Esophagus muscularis mucosa (tissue), 4 donors: ENCODE data around the gene GPC5. TPM values are rescaled to one million over a fixed set of nuclear protein-coding genes. Genes with fewer than 3 reads are reported as not detected.

Experiments used
- DNase-seq: peaks from one replicate; pipeline ENCODE4 v3.0.0-alpha.2; 2017; ENCODE audit errors: extremely low spot score
- H3K27ac ChIP-seq, 4 donors: fragments of 200-600 bp; sonication (generic); replicated peaks in 1 of 4; 1 replicate in 3 of 4; 2 replicates in 1 of 4; pipeline ENCODE4 v1.5.1; 2016 to 2019; ENCODE audit warnings: mild to moderate bottlenecking in 1 of 4
- H3K27me3 ChIP-seq, 4 donors: fragments of 200-600 bp; sonication (generic); one replicate each; pipeline versions ENCODE4 v1.5.1 to v1.6.0; 2016 to 2019
- H3K36me3 ChIP-seq, 4 donors: fragments of 200-600 bp; sonication (generic); one replicate each; pipeline ENCODE4 v1.5.1; 2016 to 2019
- H3K4me1 ChIP-seq, 4 donors: fragments of 200-600 bp; sonication (generic); one replicate each; pipeline ENCODE4 v1.5.1; 2016 to 2019
- H3K4me3 ChIP-seq, 4 donors: fragments of 200-600 bp; sonication (generic); 1 replicate in 2 of 4; 2 replicates in 2 of 4; pipeline ENCODE4 v1.5.1; 2016 to 2019; ENCODE audit warnings: mild to moderate bottlenecking in 4 of 4, moderate library complexity in 1 of 4
- H3K9me3 ChIP-seq, 4 donors: fragments of 200-600 bp; sonication (generic); 1 replicate in 3 of 4; 2 replicates in 1 of 4; pipeline ENCODE4 v1.5.1; 2016 to 2019
- CTCF ChIP-seq, 3 experiments: fragments of 200-600 bp in 2 of 3; fragments of 450-650 bp in 1 of 3; sonication (generic) in 2 of 3; IDR thresholded peaks; one replicate each; pipeline ENCODE4 v1.5.1; 2017 to 2019; ENCODE audit warnings: antibody characterized with exemption in 3 of 3, mild to moderate bottlenecking in 2 of 3, moderate library complexity in 1 of 3
- EP300 ChIP-seq: sonication (generic); formaldehyde crosslinking; IDR thresholded peaks from one replicate; pipeline ENCODE4 v1.6.1; 2017; ENCODE audit warnings: antibody characterized with exemption
- POLR2A ChIP-seq: fragments of 450-650 bp; IDR thresholded peaks from one replicate; pipeline ENCODE4 v1.6.1; 2017; ENCODE audit warnings: antibody characterized with exemption, moderate library complexity, mild to moderate bottlenecking, low read depth
- POLR2AphosphoS5 ChIP-seq, 2 donors: sonication (generic); formaldehyde crosslinking; IDR thresholded peaks; one replicate each; pipeline ENCODE4 v1.6.1; 2017; ENCODE audit warnings: antibody characterized with exemption in 2 of 2
- WGBS: methylation state at CpG from one replicate; pipeline ENCODE4 v1.1.5; 2018; 5-methylcytosine and 5-hydroxymethylcytosine counted together
- intact Hi-C: fragments of 100-400 bp; cut with DNase I; formaldehyde crosslinking; loops from one replicate; pipeline ENCODE4 v1.15.1; 2023
- total RNA-seq, 4 donors: library from RNA; depleted of rRNA; stranded (reverse); fragments of >200 nt; gene quantifications; one replicate each; pipeline versions ENCODE4 v1.1.0 to v1.2.1, GENCODE V29; 2016

GPC5 gene
- total RNA-seq, 4 donors from 2014 or later: 0.13 to 0.42 (median 0.33) TPM; not detected in 1

DNA sequence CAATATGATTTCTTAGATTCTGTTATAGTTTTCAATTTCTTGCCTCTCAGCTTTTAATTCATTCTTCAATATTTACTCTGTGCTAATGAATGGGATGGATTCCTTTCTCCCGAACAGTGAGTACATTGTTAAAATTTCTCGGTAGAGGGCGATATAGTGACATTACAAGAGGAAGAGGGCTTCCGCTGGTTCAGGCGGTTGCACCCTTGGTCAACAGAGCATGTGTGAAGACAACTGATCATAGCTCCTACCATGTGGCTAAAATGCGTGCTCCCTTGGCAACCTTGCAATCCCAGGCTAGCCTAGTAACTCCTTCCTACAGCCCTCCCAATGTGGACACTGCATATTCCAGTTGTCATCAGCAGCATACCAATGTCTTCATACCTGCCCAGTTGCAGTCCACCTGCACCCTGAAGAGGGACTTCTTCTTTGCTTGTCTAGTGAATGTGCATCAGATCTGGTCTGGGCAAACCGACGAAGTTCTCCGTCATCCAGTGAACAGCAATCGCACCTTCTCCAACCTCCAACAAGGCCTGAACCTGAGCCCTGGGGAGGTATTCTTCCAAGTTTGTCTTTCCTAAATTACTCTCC lies 1175.1 kb downstream of the GPC5 start:
- Histone ChIP-seq H3K4me1 (no peaks in the 10 kb centered on the region), H3K36me3 (no peaks in the 10 kb centered on the region), H3K4me3 (no peak overlapping the region), H3K27ac (no peak overlapping the region), H3K27me3 (no peaks in the 10 kb centered on the region), H3K9me3 (no peaks in the 10 kb centered on the region)
- 66% methylated on average over 10 of the region's 10 CpGs for WGBS
- no peak for DNase-seq
- no peak for TF ChIP-seq CTCF (IDR thresholded peaks at IDR 0.05)
- no peak for TF ChIP-seq POLR2A
- no peak for TF ChIP-seq EP300
- TF ChIP-seq POLR2AphosphoS5 (IDR thresholded peaks at IDR 0.05): no peak
- intact Hi-C loops: no loop called here

- WGBS: 62% methylated on average over 1 of the region's 1 CpG
- Histone ChIP-seq H3K9me3 (no peaks in the 10 kb centered on the region), H3K36me3 (no peaks in the 10 kb centered on the region), H3K27ac (no peak overlapping the region), H3K4me3 (no peak overlapping the region), H3K27me3 (no peaks in the 10 kb centered on the region), H3K4me1 (no peaks in the 10 kb centered on the region)
- intact Hi-C loops: no loop called here
- DNase-seq: no peak
- TF ChIP-seq POLR2AphosphoS5 (IDR thresholded peaks at IDR 0.05) (no peak), POLR2A (no peak), CTCF (IDR thresholded peaks at IDR 0.05) (no peak), EP300 (no peak)
These were observed 1176.1 kb downstream of the GPC5 start for GRCh38 chr13:92574499-92574898.

- no peaks in the 10 kb centered on the region for H3K27me3 ChIP-seq
- no peak overlapping the region for H3K4me3 ChIP-seq
- H3K4me1 ChIP-seq: no peaks in the 10 kb centered on the region
- WGBS: 85% methylated on average over 2 of the region's 2 CpGs
- no peak for TF ChIP-seq EP300
- intact Hi-C loops: no loop called here
- H3K9me3 ChIP-seq: no peaks in the 10 kb centered on the region
- no peaks in the 10 kb centered on the region for H3K36me3 ChIP-seq
- H3K27ac ChIP-seq: no peak overlapping the region
- DNase-seq: no peak
These were observed 1177.4 kb downstream of the GPC5 start for GRCh38 chr13:92575777-92576176.

DNA sequence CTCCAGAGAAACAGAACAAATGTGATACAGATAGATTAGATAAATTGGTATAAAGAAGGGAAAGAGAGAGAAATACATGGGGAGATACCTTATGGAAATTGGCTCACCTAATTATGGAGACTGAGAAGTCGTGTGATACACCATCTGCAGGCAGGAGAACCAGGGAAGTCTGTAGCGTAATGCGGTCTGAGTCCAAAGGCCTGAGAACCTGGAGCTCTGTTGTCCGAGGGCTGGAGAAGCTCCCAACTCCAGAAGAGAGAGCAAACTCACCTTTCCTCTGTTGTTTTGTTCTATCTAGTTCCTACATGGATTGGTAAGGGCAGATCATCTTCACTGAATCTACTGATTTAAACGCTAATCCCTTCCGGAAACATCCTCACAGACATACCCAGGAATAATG lies 1179.9 kb downstream of the GPC5 start:
- H3K27ac ChIP-seq: no peak overlapping the region
- no peaks in the 10 kb centered on the region for H3K36me3 ChIP-seq
- no peaks in the 10 kb centered on the region for H3K9me3 ChIP-seq
- H3K27me3 ChIP-seq: no peaks in the 10 kb centered on the region
- 98% methylated on average over 6 of the region's 6 CpGs for WGBS
- H3K4me1 ChIP-seq: no peaks in the 10 kb centered on the region
- no peak overlapping the region for H3K4me3 ChIP-seq
- no peak for DNase-seq
- TF ChIP-seq CTCF (IDR thresholded peaks at IDR 0.05) (no peak), POLR2A (no peak), EP300 (no peak), POLR2AphosphoS5 (IDR thresholded peaks at IDR 0.05) (no peak)
- intact Hi-C loops: no loop called here

DNA sequence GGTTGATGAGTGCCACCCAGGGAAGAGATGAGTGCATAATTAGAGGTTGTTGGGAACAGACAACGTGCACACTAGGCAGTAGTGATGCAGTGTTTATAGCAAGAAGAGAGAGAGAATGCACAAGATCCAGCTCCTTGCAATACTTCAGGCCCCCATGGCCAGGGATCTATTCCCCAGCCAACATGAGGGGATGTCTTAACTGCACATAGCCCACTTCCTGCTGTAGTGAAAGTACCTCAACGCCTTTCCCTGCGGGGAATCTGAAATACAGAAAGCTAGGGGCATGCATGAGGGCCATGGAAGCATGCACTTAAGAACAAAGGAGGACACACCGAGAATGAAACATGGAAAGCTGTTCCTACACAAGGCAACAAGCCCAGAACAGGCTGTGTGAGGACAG lies 1191.5 kb downstream of the GPC5 start:
- intact Hi-C loops: no loop called here
- WGBS: 93% methylated on average over 4 of the region's 4 CpGs
- H3K4me1 ChIP-seq: no peaks in the 10 kb centered on the region
- no peaks in the 10 kb centered on the region for H3K36me3 ChIP-seq
- H3K9me3 ChIP-seq: peaks cover 0 to 4% (median under 1%) of the 10 kb centered on the region in 4 donors
- DNase-seq: no peak
- H3K27ac ChIP-seq: no peak overlapping the region
- no peak overlapping the region for H3K4me3 ChIP-seq
- TF ChIP-seq EP300 (no peak), POLR2A (no peak), POLR2AphosphoS5 (IDR thresholded peaks at IDR 0.05) (no peak), CTCF (IDR thresholded peaks at IDR 0.05) (no peak)
- no peaks in the 10 kb centered on the region for H3K27me3 ChIP-seq
